G401 (cell line): ENCODE data around the gene PTPRA. TPM values are rescaled to one million over a fixed set of nuclear protein-coding genes. Genes with fewer than 3 reads are reported as not detected.
A peak's percentile ranks its signal among the peaks of the same experiment; 100 is the strongest.

Experiments
- DNase-seq: peaks from one replicate; pipeline ENCODE4 v3.0.0-alpha.2; 2015; ENCODE audit warnings: low spot score
- in situ Hi-C: cut with HindIII; loops from 2 replicates; pipeline ENCODE4 v1.10.0; 2016; ENCODE audit warnings: low sequenced_read_pairs, mixed read lengths
- total RNA-seq: library from RNA; depleted of rRNA; stranded (reverse); fragments of >200 nt; shearing (Covaris generic); gene quantifications from 2 replicates; pipeline ENCODE4 v1.2.3, GENCODE V29; 2014

Gene PTPRA
- total RNA-seq, 1 experiment from 2014 or later, result 83.7 TPM

DNA sequence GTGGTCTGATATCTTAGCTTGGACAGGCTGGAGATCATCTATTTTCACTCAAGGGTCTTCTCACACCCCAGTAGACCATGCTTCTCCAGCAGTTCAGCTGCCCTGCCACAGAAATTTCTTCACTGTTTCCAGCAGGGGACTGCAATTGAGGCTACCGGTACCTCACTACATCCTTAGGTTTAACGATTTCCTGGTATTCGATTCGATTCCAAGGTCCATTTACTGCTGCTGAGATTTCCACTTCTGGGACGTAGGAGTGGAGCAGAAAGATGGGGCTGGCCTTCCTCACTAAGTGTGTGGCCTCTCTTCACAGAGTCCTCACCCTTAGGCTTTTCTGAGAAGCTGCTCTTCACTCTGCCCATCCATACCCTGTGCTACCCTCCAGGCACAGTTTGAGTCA, 26.6 kb upstream of the PTPRA start:
- in situ Hi-C loops, result no loop called here
- DNase-seq, result no peak

GRCh38 chr20:2847802-2848201, 25.5 kb upstream of the PTPRA start:
- in situ Hi-C loops, result no loop called here

DNA sequence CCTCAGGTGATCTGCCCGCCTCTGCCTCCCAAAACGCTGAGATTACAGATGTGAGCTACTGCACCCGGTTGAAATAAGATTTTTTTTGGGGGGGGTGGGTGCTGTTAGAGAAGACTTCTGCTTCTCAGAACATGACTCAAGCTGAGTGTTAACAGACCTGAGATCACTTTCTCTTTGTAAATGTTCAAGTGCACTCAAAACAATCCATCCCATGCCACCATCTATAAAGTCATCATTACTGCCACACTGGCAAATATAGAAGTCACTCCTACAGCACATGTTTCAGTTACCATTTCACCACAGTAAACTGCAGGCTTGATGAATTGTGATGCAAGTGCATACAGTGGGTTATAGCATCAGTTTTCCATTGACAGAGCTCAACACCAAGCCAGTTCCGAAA, 23.8 kb upstream of the PTPRA start:
- in situ Hi-C loops, result no loop called here
- no peak for DNase-seq

More at GRCh38 chr20:2847802-2848201, 25.5 kb upstream of the PTPRA start:
- no peak for DNase-seq

GRCh38 chr20:2851086-2851485, 22.2 kb upstream of the PTPRA start:
- no peak for DNase-seq
- in situ Hi-C loops, result no loop called here

- in situ Hi-C loops, result no loop called here
- DNase-seq, result peak; percentile 36
Measured at GRCh38 chr20:2858591-2858990, 14.7 kb upstream of the PTPRA start.

GRCh38 chr20:2859330-2860121, 13.8 kb upstream of the PTPRA start:
- DNase-seq, result peak; percentile 89
- in situ Hi-C loops, result no loop called here

DNA sequence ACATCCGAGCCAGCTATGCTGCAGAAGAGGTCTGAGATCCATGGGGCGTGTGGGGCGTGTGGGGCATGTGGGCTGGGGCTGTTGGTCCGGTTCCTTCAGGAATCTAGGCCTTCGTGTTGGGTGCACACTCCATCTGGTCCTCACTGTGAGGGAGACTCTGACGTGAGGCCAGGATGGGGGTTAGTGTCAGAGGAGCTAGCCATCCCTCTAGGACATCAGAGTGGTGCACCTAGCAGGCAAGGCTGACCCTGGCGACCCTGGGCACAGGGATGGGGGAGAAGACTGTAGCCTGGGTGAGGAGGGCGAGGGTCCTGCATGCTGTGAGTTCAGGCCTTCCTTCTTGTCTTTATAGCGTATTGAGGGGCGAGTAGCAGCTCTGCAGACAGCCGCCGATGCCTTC, 8.7 kb upstream of the PTPRA start:
- in situ Hi-C loops, result no loop called here
- no peak for DNase-seq

DNA sequence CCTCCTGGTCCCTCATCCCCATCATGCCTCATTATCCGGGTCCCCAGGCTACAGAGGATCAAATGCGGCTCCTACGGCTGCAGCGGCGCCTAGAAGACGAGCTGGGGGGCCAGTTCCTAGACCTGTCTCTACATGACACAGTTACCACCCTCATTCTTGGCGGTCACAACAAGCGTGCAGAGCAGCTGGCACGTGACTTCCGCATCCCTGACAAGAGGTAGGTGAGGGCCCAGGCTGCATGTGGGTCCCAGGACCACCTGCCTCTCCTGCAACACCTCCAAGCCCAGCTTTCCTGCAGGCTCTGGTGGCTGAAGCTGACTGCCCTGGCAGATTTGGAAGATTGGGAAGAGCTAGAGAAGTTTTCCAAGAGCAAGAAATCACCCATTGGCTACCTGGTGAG, 8.2 kb upstream of the PTPRA start:
- DNase-seq, result no peak
- in situ Hi-C loops, result no loop called here

DNA sequence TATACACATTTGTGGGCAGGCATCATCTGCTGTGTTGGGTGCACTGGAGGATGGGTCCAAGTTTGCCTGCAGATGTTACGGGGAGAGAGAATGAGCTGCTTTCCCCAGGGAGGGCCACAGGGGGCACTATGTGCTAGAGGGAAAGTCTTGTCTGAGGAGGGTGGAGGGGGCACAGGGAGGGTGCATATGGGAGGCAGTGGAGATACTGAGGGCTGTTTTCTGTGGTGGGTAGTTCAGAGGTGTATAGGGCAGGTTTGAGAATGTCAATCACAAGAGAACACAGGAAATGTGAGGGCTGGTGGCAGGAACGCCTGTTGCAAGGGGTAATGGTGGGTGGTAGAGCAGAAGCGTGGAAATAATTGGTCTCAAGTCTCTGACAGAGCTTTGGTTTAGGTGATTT, 7.7 kb upstream of the PTPRA start:
- in situ Hi-C loops, result no loop called here

DNA sequence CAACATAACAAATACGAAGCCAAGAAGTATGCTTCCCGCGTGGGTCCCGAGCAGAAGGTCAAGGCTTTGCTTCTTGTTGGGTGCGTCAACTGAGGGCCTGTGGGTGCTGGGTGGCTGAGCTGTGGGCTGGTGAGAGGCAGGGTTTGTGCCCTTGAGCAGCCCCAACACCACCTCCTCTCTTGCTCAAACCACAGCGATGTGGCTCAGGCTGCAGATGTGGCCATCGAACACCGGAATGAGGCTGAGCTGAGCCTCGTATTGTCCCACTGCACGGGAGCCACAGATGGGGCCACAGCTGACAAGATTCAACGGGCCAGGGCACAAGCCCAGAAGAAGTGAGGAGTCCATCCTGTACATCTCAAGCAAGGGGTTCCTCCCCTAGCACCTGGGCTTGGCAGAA, 7.0 kb upstream of the PTPRA start:
- DNase-seq, result no peak
- in situ Hi-C loops, result no loop called here

More for the DNA sequence above, 7.7 kb upstream of the PTPRA start:
- DNase-seq, result no peak

GRCh38 chr20:2867081-2867864, 6.0 kb upstream of the PTPRA start:
- no peak for DNase-seq
- in situ Hi-C loops, result no loop called here

GRCh38 chr20:2869381-2869780, 3.9 kb upstream of the PTPRA start:
- in situ Hi-C loops, result no loop called here
- DNase-seq, result no peak

DNA sequence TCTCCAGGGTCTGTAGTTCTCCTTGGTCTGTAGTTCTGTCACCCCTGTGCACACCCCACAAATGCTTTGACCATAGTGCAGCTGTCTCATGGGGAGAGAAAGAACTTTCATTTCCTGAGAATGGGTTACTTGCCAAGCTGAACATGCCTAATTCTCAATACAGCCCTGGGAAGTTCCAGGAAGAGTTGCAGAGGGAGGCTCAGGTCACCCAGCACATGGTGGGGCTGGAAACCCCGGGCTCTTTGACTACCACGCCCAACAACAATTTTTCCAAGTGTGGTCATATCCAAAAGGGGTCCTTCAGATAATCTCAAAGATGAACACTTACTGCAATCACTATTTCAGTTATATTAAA, 2.2 kb upstream of the PTPRA start:
- in situ Hi-C loops, result no loop called here
- DNase-seq, result peak; percentile 14

GRCh38 chr20:2871661-2872458, 1.4 kb upstream of the PTPRA start:
- DNase-seq, result peak; percentile 33
- in situ Hi-C loops, result no loop called here

DNA sequence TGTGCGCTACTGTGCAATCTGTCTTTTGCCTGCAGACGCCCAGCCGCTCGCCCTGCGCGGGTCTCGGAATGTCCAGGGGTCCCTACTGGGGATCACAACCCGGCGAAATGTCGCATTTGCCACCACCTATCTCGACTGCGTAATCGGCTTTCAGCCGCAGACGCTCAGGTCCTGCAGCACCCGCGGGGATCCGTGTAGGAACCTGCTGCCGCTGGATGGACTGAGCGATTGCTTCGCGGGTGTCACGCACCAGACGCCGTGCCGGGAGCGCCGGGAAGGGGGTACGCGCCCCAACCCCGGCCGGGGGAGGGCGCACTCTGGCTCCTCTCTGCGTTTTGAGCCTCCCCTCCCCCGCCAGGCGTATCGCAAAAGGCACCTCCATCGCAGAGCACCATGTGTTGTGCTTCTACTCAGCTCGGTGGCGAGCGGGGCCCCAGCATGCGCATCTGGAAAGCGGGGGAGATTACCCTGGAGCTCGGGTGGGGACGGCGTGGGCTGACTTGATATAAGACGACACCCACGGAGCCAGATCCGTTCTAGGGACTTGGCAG, 747 bp upstream of the PTPRA start:
- DNase-seq, result peak; percentile 64
- in situ Hi-C loops, result no loop called here

- no peak for DNase-seq
- in situ Hi-C loops, result no loop called here
Measured at GRCh38 chr20:2873747-2874041, 413 bp downstream of the PTPRA start.

GRCh38 chr20:2874456-2874855, 1.2 kb downstream of the PTPRA start:
- peak; percentile 62 for DNase-seq
- in situ Hi-C loops, result no loop called here

DNA sequence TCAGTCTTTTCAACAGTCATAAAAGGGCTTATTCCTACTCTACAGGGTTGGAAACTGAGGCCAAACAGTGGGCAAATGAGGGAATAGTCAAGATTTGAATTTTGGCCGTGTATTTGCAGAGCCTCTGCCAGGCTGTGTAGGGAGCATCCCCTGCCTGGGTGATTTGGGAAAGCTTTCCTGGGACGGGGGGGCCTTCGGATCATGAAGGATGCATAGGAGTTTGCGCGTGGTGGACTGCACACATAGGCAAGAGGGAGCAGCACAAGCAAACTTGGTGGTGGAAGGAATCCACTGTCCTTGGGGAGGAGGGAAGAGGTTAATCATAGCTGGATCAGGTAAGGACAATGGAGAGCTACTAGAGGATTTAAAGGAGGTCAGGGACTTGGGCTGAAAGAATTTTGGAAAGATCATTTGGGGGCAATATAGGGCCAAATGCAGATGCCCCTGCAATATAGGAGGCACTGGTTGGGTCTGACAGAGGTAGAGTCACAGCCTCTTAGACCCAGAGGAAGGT, 2.5 kb downstream of the PTPRA start:
- in situ Hi-C loops, result no loop called here
- no peak for DNase-seq

GRCh38 chr20:2878515-2878914, 5.2 kb downstream of the PTPRA start:
- DNase-seq, result no peak
- in situ Hi-C loops, result no loop called here

- peak; percentile 92 for DNase-seq
- in situ Hi-C loops, result no loop called here
Measured at GRCh38 chr20:2879146-2879545, 5.9 kb downstream of the PTPRA start.
